Smooth muscle cell (in vitro differentiated cells): ENCODE results near the gene CBLIF. TPM values are rescaled to one million over a fixed set of nuclear protein-coding genes. Genes with fewer than 3 reads are reported as not detected.

ENCODE experiments used
- DNase-seq: peaks from one replicate; lab custom pipeline; 2025; ENCODE audit not compliant: unreplicated experiment; lab: John Stamatoyannopoulos, UW
- H2AFZ ChIP-seq: fragments of 200-600 bp; sonication (generic); 2 replicates; pipeline ENCODE4 v1.6.0; 2016; ENCODE audit warnings: antibody characterized with exemption, low read depth, mild to moderate bottlenecking
- H3F3A ChIP-seq: fragments of 200-600 bp; sonication (generic); 2 replicates; pipeline ENCODE4 v1.6.0; 2017; ENCODE audit warnings: antibody characterized with exemption, low read depth
- H3K27ac ChIP-seq: fragments of 200-600 bp; sonication (generic); 2 replicates; pipeline ENCODE4 v1.5.1; 2016; ENCODE audit warnings: low read depth, mild to moderate bottlenecking
- H3K27me3 ChIP-seq: fragments of 200-600 bp; sonication (generic); 2 replicates; pipeline ENCODE4 v1.6.1; 2016; ENCODE audit warnings: low read depth, mild to moderate bottlenecking
- H3K36me3 ChIP-seq: fragments of 200-600 bp; sonication (generic); 2 replicates; pipeline ENCODE4 v1.5.1; 2016; ENCODE audit warnings: low read depth
- H3K4me1 ChIP-seq: fragments of 200-600 bp; sonication (generic); 2 replicates; pipeline ENCODE4 v1.5.1; 2016; ENCODE audit warnings: low read depth
- H3K4me2 ChIP-seq: fragments of 200-600 bp; sonication (generic); 2 replicates; pipeline ENCODE4 v1.6.0; 2016; ENCODE audit warnings: mild to moderate bottlenecking
- H3K4me3 ChIP-seq: fragments of 200-600 bp; sonication (generic); 2 replicates; pipeline ENCODE4 v1.5.1; 2016; ENCODE audit warnings: mild to moderate bottlenecking
- H3K79me2 ChIP-seq: fragments of 200-600 bp; sonication (generic); 2 replicates; pipeline ENCODE4 v1.6.0; 2016; ENCODE audit warnings: low read depth, mild to moderate bottlenecking
- H3K9ac ChIP-seq: fragments of 200-600 bp; sonication (generic); 2 replicates; pipeline ENCODE4 v1.6.0; 2016; ENCODE audit warnings: low read depth
- H3K9me3 ChIP-seq: fragments of 200-600 bp; sonication (generic); replicated peaks from 2 replicates; pipeline ENCODE4 v1.5.1; 2016; ENCODE audit warnings: low read depth
- H4K20me1 ChIP-seq: fragments of 200-600 bp; sonication (generic); 2 replicates; pipeline ENCODE4 v1.6.0; 2016; ENCODE audit warnings: low read depth
- CTCF ChIP-seq: fragments of 200-600 bp; sonication (generic); IDR thresholded peaks from 2 replicates; pipeline ENCODE4 v1.5.1; 2017; ENCODE audit warnings: borderline replicate concordance, mild to moderate bottlenecking, antibody characterized with exemption; ENCODE audit not compliant: insufficient read depth, poor library complexity, severe bottlenecking
- WGBS: methylation state at CpG from one replicate; pipeline ENCODE4 v1.1.7; 2016; ENCODE audit warnings: low lambda C conversion rate; 5-methylcytosine and 5-hydroxymethylcytosine counted together
- polyA plus RNA-seq: library from polyadenylated mRNA; unstranded; fragments of >200 nt; fragmentation: Nextera tagmentation; extraction: Ambion mirVana; gene quantifications from 2 replicates; pipeline ENCODE4 v1.2.1, GENCODE V29; 2016
- total RNA-seq: library from RNA; depleted of rRNA; stranded (reverse); fragments of >200 nt; gene quantifications from 2 replicates; pipeline ENCODE4 v1.2.3, GENCODE V29; 2014

Gene CBLIF
- total and polyA plus RNA-seq, 2 experiments from 2014 or later: not detected

- no peak for TF ChIP-seq CTCF
- no peaks in the 10 kb centered on the region for H3K36me3 ChIP-seq
- no peaks in the 10 kb centered on the region for H3K9me3 ChIP-seq
- whole genome bisulfite sequencing: 81% methylated on average over 2 of the region's 2 CpGs
- H3K9ac ChIP-seq: no peak overlapping the region
- H2AFZ ChIP-seq: no peak overlapping the region
- no peak overlapping the region for H3K27ac ChIP-seq
- no peak overlapping the region for H3K4me2 ChIP-seq
- H3K4me3 ChIP-seq: no peak overlapping the region
- no peak for DNase-seq
- no peaks in the 10 kb centered on the region for H4K20me1 ChIP-seq
- peaks cover 17% of the 10 kb centered on the region for H3F3A ChIP-seq
- H3K4me1 ChIP-seq: no peaks in the 10 kb centered on the region
- H3K27me3 ChIP-seq: no peaks in the 10 kb centered on the region
- H3K79me2 ChIP-seq: no peaks in the 10 kb centered on the region
Observed at GRCh38 chr11:59801160-59801706, 44.1 kb downstream of the CBLIF start.

- H2AFZ ChIP-seq: no peak overlapping the region
- no peaks in the 10 kb centered on the region for H4K20me1 ChIP-seq
- no peak for TF ChIP-seq CTCF
- DNase-seq: no peak
- H3K9ac ChIP-seq: no peak overlapping the region
- no peaks in the 10 kb centered on the region for H3K27me3 ChIP-seq
- WGBS: 88% methylated on average over 7 of the region's 7 CpGs
- H3K9me3 ChIP-seq: no peaks in the 10 kb centered on the region
- H3K36me3 ChIP-seq: no peaks in the 10 kb centered on the region
- no peak overlapping the region for H3K4me2 ChIP-seq
- no peak overlapping the region for H3K27ac ChIP-seq
- no peak overlapping the region for H3K4me3 ChIP-seq
- H3F3A ChIP-seq: peaks cover 17% of the 10 kb centered on the region
- no peaks in the 10 kb centered on the region for H3K4me1 ChIP-seq
- no peaks in the 10 kb centered on the region for H3K79me2 ChIP-seq
Observed at GRCh38 chr11:59800390-59801025, 44.8 kb downstream of the CBLIF start.

- Histone ChIP-seq H3F3A (no peaks in the 10 kb centered on the region), H3K27ac (no peak overlapping the region), H3K9me3 (no peaks in the 10 kb centered on the region), H3K36me3 (peaks cover 6% of the 10 kb centered on the region), H3K9ac (no peak overlapping the region), H4K20me1 (no peaks in the 10 kb centered on the region), H3K79me2 (no peaks in the 10 kb centered on the region), H3K4me3 (no peak overlapping the region), H2AFZ (no peak overlapping the region), H3K4me1 (no peaks in the 10 kb centered on the region), H3K27me3 (no peaks in the 10 kb centered on the region), H3K4me2 (no peak overlapping the region)
- no peak for DNase-seq
- WGBS: 90% methylated on average over 3 of the region's 3 CpGs
- no peak for TF ChIP-seq CTCF
Observed at GRCh38 chr11:59794417-59794816, 50.9 kb downstream of the CBLIF start.

- Histone ChIP-seq H2AFZ (no peak overlapping the region), H3K9ac (no peak overlapping the region), H3F3A (peaks cover 2% of the 10 kb centered on the region), H3K27ac (no peak overlapping the region), H3K4me1 (peaks cover 7% of the 10 kb centered on the region), H3K4me3 (no peak overlapping the region), H3K9me3 (no peaks in the 10 kb centered on the region), H3K27me3 (no peaks in the 10 kb centered on the region), H3K79me2 (no peaks in the 10 kb centered on the region), H4K20me1 (no peaks in the 10 kb centered on the region), H3K4me2 (no peak overlapping the region), H3K36me3 (peaks cover 6% of the 10 kb centered on the region)
- no peak for DNase-seq
- WGBS: 100% methylated on average over 1 of the region's 1 CpG
- TF ChIP-seq CTCF: no peak
Observed at GRCh38 chr11:59792507-59792906, 52.8 kb downstream of the CBLIF start.
